ACHN (cell line): Measurements from ENCODE around the gene CR1L.
"Not testable (repeated sequence)": the region's sequence is repeated elsewhere in the genome, so short reads cannot be mapped to it uniquely, and the experiment has no call there.

ENCODE experiments used
- DNase-seq: peaks from one replicate; pipeline ENCODE4 v3.0.0-alpha.2; 2015
- in situ Hi-C: cut with HindIII; loops from 2 replicates; pipeline ENCODE4 v1.10.0; 2017; ENCODE audit warnings: low sequenced_read_pairs, low pct_ligation_motif_present, low pct_unique_long_range_greater_than_20kb

CR1L gene

DNA sequence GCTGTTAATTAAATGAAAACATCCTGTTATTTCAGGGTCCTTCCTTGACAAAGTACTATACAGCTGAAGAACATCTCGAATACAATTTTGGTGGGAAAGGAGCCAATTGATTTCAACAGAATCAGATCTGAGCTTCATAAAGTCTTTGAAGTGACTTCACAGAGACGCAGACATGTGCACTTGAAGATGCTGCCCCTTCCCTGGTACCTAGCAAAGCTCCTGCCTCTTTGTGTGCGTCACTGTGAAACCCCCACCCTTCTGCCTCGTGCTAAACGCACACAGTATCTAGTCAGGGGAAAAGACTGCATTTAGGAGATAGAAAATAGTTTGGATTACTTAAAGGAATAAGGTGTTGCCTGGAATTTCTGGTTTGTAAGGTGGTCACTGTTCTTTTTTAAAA lies 5.6 kb upstream of the CR1L start:
- in situ Hi-C loops, DNase-seq: not testable (repeated sequence)

GRCh38 chr1:207644166-207644851 lies 624 bp upstream of the CR1L start:
- in situ Hi-C loops = no loop called here
- no peak for DNase-seq

- in situ Hi-C loops = no loop called here
- no peak for DNase-seq
Measured at GRCh38 chr1:207645635-207646081, 725 bp downstream of the CR1L start.

DNA sequence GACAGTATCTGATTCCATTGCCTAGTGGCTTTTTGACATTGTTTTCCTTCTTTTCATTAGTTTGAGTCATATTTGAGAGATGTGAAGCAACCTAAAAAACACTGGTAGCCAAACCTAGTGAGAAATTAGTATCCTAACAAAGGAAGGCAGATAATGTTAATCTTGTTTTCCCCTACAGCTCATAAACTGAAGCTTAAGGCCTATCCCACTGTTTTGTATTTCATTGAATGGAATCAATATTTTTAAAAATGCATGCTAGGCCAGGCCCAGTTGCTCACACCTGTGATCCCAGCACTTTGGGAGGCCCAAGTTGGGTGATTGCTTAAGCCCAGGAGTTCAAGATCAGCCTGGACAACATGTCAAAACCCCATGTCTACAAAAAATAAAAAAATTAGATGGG lies 1.2 kb downstream of the CR1L start:
- DNase-seq = no peak
- in situ Hi-C loops = no loop called here

GRCh38 chr1:207646944-207647579 lies 2.1 kb downstream of the CR1L start:
- in situ Hi-C loops = no loop called here
- DNase-seq = no peak

DNA sequence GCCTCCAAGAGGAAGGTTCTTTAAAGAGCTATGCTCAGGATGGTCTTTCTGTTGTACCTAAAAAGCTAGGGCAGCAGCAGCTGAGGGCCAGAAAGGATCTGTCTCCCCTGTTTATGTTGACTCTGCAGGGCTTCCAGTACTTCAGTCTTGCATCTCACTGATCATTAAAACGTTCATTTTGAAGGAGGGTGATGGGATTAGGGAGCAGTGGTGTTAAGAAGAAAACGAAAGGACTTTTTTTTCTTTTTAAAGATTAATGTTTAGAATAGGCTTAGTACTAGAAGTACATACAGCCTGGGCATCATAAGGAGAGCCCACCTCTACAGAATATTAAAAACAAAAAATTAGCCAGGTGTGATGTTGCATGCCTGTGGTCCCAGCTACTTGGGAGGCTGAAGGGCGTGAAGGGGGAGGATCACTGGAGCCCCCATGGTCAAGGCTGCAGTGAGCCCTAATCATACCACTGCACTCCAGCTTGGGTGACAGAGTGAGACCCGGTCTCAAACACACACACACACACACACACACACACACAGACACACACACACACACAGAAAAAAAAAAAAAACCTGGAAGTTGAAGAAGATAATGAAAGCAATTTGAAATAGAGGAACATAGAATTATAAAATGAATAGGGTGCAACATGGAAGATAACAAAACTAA lies 2.9 kb downstream of the CR1L start:
- DNase-seq = no peak
- in situ Hi-C loops = no loop called here

GRCh38 chr1:207648334-207649209 lies 3.6 kb downstream of the CR1L start:
- in situ Hi-C loops = no loop called here
- no peak for DNase-seq

GRCh38 chr1:207649210-207649753 lies 4.3 kb downstream of the CR1L start:
- in situ Hi-C loops = no loop called here
- no peak for DNase-seq

DNA sequence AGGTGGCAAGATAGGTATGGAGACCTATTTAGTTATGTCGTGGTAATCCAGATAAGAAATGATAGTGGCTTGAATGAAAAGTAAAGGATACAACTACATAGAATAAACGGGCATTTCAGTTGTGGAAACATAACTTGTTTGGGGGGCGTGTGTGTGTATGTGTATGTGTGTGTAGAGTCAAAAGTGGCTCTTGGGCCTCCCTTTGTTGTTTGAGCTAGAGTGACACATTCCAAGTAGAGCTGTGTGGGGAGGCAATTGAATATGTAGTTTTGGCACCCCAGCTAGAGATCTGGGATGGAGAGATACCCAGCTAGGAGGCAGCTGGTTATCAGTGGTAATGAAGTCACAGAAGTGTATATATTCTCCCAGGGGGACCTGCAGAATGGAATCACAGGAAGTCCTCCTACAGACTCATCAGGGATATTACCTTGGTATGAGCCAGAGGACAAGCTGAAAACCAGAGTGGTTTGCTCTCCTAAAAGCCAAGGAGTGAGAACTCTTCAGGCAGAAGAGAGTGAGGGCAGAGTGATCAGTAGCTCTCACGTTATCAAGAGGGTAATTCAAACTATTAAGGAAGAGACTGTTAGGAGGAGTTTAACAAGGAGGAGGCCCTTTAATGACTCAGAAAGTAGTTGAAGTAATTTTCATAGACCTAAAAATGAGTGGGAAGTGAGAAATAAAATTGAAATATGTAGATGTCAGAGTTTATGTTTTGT lies 5.1 kb downstream of the CR1L start:
- DNase-seq = no peak
- in situ Hi-C loops = no loop called here

DNA sequence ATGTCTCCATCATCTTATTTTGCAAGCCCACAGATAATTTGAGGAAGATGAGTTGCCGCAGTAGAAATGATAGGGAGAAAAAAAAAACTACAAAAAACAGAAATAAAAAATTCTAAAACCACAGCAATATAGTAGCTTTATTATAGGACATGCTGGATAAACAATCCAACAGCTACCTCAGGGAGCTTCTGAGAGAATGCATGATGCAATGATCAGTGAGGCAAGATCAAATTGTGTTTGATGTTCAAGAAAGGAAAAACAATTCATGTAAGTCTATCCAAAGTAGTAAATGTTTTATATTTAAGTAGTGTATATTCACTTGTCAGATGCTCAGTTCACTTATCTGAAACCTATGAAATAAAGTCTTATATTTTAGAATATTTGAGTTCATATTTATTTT lies 6.7 kb downstream of the CR1L start:
- in situ Hi-C loops = no loop called here
- DNase-seq = no peak

DNA sequence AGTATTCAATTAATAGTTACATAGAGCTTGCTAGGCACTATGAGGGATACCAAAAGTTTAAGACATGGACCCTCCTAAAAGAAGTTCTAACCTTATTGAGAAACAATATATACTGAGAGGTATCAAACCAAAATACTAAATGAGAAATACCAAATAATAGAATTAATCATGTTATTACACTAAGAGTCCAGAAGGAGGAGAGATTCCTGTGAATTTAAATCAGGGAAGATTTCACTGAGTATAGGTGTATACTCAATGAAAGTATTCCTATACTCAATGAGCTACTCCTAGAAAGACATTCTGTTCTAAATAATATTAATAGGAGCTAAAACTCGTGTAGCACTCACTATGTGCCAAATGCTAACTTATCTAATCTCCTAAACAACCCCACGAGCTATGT lies 9.4 kb downstream of the CR1L start:
- DNase-seq = peak; percentile 23
- in situ Hi-C loops = no loop called here

DNA sequence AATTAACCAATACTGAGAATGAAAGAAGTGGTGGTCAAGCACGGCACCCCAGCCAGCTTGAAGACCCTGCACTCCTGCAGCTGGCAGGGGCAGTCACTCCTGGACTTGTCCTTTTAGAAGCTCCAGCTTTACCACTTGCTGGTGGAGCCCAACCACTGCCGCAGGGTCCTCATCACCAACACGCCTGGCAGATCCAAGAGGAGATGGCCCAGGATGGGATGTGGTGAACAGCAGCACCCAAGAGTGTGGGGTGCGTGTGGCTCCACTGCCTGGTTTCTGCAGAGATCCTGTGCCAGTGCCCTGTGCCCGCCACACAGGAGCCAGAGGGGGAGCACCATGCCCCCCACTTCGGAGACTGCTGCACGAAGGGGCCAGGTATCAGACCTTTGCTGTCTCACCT lies 13.5 kb downstream of the CR1L start:
- in situ Hi-C loops = no loop called here
- DNase-seq = no peak

DNA sequence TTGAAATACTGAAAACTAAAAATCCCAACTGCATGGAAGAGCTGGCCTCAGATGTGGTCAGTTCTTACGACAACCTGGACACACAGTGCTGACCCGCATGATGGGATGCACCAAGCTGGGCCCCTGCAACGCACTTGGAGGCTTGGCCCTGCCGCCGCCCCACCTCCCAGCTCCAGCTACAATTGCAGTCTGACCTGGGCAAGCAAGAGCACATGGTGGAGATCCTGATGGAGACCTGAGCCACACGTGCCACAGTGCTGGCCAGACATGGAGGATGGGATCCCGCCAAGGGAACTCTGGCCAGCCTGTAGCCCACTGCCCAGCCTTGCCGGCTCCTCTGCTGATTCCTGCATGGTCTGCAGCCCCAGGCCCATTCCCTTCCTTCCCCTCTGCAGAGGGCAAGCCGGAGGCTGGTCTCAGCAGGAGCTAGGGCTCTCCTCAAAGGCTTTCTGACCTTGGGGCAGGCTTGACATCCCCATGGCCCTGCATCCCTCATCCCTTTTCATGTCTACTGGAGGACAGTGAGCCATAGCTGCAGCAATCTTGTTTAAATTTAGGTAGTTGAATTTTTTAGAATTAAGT lies 14.1 kb downstream of the CR1L start:
- no peak for DNase-seq
- in situ Hi-C loops = no loop called here

- in situ Hi-C loops = no loop called here
Measured at GRCh38 chr1:207659545-207660153, 14.7 kb downstream of the CR1L start.

GRCh38 chr1:207661420-207661819 lies 16.5 kb downstream of the CR1L start:
- in situ Hi-C loops, DNase-seq: not testable (repeated sequence)

More at GRCh38 chr1:207659545-207660153, 14.7 kb downstream of the CR1L start:
- no peak for DNase-seq

- no peak for DNase-seq
- in situ Hi-C loops = no loop called here
Measured at GRCh38 chr1:207666342-207666741, 21.4 kb downstream of the CR1L start.

DNA sequence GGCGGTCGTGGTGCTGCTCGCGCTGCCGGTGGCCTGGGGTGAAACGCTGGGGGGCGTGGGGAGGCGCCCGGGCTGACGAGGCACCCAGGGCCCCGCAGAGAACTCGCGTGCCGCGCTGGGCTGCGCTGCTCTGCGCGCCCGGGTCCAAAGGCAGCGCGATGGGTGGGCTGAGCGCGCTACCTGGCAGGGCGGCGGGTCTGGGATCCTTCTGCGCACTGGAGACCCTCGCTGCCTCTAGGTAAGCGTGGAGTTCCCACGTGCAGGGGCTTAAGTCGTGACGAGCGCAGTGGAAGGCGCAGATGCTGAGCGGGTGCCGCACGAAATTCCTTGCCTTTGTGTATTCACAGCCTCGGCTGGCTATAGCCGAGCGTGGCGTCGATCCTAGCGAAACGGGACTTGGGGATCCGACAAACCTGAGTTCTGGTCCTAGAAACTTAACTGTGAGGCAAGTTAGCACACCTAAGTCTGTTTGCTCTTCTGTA lies 24.6 kb downstream of the CR1L start:
- in situ Hi-C loops = no loop called here
- no peak for DNase-seq
